Activated T-cell treated with anti-CD3 and anti-CD28 coated beads for 48 hours (primary cell): Measurements from ENCODE around the gene PITPNB.

ENCODE experiments used
- DNase-seq: peaks from one replicate; pipeline ENCODE4 v3.0.0-alpha.2; 2020; ENCODE audit warnings: low read depth

Gene PITPNB

DNA sequence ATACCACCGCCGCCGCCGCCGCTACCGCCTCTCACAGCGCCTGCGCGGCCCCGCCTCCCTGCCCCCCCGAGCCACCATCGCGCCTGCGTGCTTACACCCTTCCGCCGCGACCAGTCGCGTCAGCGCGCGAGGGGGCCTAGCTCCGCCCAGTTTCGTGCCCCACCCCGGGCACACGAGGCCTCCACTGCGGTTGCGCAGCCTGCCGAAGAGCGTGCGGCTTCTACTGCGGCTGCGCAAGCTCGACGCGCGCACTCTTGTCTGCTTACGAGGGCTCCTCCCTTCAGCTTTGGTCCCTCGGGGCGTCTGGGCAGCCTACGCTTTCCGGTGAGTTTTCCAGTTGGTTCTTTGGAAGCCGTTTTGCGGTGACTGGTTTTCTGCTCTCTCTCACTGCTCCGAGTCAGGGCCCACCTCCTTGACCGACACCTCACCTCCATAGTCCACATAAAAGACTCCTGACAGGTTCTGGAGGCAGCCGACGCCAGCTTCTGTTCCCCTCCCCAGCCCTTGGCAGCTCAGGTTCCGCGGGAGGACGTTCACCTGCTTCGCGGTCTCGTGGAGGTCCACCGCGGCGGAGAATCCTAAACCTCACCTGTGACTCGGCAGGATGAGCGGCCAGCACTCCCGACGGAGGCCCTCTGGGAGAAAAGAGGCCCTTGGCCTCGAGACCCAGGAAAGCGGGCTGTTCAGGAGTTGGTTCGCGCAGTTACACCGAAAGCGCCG, at the start of gene PITPNB:
Gene PITPNB, minus strand, starts transcription at position 35 of the 720 bp plus-strand sequence. CDS start 65 bp downstream, outside the sequence.
- DNase-seq, result peak; percentile 99

DNA sequence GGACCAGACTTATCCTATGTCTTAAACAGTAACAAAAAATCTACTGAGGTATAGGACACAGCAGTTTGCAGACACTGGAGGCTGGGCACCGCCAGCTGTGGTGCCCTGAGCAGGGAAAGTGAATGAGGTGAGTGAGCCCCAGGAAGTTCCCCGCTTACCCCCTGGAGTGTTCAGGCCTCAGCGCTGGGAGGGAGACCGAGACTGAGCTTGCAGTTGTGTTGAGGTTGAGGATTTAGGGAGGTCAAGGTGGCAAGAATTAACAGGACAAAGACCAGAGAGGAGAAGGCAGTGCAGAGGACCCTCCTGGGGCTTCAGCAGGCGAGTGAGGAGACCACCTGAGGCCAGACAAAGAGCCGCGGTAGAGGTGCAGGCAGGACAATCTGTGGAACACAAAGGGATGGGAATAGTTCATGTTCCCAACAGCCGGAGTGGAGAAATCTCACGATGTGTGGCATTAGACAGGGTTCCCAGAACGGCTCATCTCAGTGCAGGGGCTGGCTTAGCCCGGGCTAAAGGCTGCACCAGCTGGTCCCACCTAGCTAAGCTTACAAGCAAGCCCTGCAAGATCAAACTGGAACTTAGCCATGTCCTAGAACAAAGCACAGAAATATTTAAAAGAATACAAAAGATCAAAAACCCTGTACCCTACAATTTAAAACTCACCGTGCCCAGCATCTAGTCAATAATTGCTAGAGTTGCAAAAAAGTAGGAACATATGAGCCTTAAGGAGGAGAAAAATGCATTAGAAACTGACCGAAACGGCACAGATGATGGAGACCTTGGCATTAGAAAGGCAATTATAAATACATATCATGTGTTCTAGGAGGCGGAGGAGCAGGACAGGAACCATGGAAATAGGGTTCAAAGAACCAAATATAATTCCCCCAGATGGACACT, 47.4 kb upstream of the PITPNB start:
- DNase-seq, result no peak

DNA sequence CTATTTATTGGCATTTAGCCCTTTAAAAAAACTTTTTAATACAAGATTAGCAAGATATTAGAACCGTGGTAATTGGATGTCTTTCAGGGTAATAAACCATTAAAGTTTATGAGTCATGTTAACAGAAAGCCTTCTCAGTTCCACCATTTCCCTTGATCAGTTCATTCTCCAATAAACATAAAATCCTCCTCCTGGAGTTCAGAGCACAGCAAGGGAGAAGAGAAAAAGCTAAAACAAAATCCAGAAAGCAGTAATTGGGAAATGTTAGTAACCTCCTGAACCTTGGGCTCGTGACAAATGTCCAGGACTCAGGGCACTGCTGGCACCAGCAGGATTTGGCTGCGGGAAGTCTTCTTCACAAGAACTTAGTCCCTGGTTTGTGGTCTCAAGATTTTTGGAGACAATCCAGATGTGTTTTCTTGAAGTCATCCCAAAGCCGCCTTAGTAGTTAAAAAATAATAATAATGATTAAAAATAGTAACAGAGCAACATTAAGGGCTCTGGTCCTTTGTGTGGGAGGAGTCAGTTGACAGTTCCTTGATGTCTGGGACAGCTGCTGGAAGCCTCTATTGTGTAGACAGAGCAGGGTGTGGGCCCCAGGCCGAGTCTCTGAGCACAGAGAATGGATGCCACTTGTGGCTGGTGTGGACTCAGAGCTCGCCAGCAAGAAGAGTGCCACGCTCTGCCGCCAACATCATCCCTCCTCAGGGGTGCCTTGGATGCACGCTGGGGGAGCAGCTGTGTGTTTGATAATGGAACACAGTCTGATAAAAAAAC, 43.4 kb upstream of the PITPNB start:
- DNase-seq, result no peak

DNA sequence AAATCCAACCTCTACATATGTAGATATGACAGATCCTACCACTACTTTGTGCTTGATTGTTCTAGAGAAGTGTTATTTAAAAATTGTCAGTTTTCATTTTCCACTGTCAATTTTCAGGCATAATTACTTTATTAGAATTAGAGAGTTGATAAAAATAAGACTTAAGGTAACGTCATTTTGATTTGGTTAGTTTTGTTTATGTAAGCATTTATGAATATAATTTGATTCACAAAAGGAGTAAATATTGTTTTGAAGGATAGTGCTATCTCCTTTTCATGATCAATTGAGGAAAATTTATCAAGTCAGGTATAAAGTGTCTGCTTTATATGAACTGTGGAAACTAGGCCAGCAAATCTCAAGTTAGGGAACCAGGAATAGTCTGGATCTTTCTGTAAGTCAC, 42.6 kb upstream of the PITPNB start:
- DNase-seq, result no peak

DNA sequence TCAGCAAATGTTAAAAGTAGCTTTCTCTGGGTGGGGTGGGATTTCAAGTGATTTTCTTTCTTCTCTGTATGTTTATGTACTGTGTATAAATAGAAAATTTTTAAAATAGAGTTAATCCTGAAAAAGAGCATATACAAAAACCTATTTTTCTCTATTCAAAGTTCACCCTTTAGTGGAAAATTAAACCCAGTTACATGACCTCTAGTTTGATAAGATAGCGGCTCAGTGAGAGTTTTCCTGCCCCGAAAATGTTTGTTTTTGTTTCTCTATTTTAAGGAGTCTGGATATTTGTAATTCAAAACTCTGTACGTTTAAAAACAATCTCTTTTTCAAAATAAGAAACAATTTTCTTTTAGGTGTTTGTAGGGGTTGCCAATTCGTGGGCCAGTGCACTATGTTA, 42.1 kb upstream of the PITPNB start:
- DNase-seq, result no peak

DNA sequence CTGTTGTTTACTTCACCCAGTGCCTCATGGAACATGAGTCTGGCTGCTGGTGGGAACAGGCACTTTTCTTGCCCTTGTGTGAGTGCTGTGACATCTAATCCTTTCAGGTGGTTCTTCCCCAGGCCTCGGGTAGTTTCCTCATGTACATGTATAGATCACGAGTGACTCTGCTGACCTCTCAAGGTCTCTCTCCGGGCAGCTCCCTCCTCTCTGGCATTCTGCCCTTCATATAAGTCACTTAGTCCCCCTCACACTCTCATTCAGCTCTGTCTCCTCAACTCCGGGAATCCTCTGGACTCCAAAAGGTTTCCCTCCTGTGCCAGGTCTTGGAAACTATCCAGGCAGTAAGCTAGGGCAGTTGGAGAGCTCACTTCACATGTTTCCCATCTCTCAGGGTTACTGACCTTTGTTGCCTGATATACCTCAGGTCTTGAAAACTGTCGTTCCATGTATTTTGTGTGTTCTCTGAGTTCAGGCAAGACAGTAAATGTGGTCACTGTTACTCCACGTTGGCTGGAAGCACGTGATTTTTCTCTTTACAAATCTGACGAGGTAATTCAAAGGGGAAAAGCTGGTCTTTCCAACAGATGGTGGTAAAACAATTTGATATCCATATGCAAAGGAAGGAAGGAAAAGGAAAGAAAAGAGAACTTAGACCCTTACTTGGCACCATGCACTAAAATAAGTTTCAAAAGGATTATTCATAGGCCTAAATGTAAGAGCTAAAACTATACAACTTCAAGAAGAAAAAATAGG, 40.5 kb upstream of the PITPNB start:
- DNase-seq, result no peak

DNA sequence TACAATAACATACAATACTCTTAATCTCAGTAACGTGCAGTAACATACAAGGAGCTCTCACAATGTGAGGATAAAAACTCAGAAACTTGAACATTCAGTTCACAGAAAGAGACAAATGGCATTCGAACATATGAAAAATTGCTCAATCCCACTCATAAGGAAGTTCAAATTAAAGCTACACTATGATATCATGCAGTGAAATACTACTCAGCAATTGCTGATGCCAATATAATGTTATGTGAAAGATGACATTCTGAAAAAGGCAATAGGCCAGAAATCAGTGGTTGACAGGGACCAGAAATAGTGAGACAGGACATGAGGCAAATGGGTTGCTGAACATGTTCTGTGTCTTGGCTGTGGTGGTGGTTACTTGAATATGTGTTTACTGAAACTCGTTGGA, 33.7 kb upstream of the PITPNB start:
- DNase-seq, result no peak

DNA sequence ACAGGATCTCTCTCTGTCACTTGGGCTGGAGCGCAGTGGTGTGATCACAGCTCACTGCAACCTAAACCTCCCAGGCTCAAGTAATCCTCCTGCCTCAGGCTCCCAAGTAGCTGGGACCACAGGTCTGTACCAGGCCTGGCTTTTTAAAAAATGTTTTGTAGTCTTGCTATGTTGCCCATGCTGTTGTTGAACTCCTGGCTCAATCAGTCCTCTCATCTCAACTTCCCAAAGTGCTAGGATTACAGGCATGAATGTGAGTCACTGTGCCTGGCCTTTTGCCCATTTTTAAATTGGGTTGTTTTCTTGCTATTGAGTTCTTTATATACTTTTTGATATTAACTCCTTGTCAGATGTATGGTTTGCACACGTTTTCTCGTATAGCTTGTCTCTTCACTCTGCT, 33.0 kb upstream of the PITPNB start:
- no peak for DNase-seq

DNA sequence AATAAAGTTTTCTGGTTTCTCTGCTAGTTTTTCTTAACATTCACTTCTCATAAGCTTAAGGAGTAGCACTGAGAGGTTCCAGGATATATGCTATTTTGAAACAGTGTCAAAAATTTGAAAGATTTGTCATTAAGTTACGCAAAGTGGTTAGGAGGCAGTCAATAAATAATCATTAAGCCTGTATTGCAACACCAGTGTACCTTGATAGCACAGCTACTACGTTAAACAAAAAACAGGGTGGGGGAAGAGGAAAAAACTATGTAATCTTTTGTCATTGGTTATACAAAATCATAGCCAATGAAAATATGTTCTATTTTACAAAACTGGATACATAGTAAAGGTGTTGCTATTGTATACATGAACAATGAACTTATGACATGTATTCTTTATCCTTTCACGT, 30.4 kb upstream of the PITPNB start:
- no peak for DNase-seq

DNA sequence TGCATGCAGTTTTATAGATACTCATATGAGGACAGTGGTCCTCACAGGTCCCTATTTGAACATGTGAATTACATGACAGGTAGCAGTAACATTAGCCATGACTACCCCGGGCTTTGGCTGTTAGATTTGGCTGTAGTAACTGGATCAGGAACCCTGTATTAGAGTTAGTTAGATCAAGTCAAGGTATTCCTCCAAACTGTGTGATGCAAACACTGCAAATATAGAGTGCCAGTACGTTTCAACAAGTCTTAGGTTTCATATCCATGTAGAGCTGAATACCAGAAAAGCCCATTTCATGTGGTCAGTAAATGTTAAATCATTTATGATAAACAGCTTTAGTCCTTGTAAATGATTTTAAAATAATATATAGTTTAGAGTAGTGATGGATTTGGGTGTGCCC, 29.5 kb upstream of the PITPNB start:
- DNase-seq, result no peak

DNA sequence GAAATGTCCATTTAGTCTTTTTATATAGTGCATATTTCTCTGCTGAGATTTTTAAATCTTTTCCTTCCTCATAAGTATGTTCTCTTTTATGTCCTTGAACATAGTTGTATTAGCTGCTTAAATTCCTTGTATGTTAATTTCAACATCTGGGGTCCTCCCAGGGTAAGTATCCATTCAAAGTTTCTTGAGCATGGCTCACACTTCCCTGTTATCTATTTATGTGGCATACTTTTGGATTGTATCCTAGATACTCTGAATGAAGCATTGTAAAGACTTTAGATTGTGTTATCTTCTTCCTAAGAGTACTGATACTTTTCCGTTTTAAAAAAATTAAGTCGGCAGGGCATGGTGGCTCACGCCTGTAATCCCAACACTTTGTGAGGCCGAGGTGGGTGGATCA, 28.4 kb upstream of the PITPNB start:
- DNase-seq, result no peak

DNA sequence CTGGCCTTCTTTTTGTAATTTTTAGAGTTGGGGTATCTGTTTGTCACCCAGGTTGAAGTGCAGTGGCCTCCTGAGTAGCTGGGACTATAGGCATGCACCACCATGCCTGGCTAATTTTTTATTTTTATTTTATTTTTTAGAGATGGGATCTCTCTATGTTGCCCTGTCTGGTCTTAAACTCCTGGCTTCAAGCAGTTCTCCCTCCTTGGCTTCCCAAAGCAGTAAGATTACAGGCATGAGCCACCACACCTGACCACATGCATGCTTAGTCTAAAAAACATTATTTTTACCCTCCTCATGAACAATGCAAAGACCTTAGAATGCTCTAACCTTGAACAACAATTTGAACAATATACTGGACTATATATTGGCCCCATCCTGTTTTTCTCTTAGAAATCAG, 22.1 kb upstream of the PITPNB start:
- no peak for DNase-seq

DNA sequence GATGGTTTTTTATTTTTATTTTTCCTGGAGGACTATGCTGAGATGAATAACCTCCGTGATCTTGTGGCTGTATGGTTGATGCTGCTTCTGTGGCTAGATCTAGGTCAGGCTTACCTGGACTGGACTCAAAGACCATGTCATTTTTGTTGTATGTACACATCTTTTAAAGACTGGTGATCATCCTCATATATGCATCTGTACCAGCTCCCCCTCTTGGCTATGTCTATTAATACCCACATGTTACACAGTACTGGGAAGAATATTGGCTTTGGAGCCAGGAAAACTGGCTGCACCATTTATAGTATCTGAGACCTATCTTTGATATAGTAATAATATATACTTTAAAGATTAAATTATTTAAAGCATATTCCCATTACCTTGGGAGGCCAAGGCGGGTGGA, 18.4 kb upstream of the PITPNB start:
- no peak for DNase-seq

DNA sequence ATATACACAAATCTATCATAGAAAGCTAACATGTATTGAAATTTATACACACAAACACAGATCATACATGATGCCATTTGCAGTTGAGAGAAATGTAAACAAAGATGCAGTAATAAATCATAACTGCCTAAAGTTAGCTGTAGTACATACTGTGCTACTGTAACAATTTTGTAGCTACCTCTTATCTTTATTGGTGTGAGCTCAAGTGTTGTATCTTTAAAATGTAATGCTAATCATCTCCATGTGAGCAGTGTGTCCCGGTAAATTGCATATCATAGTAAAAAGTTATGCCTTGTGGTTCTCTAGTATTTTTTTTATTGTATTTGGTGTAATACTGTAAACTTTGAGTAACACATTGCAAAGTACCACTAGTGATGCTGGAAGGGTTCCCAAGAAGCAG, 16.8 kb upstream of the PITPNB start:
- no peak for DNase-seq

DNA sequence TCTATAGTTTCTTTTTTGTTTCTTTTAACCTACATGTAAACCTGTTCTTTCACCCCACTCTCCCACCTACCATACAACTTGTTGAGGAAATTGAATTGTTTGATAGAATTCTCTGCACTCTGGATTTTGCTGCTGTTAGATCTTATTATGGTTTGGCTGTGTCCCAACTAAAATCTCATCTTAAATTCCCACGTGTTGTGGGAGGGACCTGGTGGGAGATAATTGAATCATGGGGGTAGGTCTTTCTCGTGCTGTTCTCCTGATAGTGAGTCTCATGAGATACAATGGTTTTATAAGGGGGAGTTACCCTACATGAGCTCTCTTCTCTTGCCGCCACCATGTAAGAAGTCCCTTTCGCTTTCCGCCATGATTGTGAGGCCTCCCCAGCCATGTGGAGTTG, 15.0 kb upstream of the PITPNB start:
- no peak for DNase-seq

DNA sequence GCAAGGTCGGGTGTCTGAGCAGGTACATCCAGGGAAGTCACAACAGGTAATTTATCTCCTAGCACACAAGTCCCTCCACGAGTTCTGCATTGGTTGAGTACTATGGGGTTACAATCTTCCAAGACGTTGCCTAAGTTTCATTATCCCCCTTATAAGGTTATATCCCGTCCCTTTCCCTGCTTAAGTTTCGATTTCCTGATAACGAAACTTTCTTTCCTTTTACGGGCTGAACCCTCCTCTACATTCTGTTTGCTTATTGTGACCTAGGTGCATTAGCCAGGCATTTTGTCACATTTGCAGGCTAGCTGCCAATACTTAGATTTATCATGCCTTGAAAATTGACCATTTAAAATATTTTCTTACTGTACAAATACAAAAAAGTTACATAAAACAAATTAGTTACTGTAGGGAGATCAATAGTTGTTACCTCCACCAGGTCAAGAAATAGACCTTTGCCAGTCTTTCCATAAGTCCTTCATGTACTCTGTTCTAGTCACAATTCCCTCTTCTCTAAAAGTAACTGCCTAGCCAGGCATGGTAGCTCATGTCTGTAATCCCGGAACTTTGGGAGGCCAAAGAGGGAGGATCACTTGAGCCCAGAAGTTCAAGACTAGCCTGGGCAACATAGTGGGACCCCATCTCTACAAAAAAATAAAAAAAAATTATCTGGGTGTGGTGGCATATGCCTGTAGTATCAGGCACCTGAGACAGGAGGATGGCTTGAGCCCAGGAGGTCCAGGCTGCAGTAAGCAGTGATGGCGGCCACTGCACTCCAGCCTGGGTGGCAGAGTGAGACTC, 14.3 kb upstream of the PITPNB start:
- DNase-seq, result no peak

DNA sequence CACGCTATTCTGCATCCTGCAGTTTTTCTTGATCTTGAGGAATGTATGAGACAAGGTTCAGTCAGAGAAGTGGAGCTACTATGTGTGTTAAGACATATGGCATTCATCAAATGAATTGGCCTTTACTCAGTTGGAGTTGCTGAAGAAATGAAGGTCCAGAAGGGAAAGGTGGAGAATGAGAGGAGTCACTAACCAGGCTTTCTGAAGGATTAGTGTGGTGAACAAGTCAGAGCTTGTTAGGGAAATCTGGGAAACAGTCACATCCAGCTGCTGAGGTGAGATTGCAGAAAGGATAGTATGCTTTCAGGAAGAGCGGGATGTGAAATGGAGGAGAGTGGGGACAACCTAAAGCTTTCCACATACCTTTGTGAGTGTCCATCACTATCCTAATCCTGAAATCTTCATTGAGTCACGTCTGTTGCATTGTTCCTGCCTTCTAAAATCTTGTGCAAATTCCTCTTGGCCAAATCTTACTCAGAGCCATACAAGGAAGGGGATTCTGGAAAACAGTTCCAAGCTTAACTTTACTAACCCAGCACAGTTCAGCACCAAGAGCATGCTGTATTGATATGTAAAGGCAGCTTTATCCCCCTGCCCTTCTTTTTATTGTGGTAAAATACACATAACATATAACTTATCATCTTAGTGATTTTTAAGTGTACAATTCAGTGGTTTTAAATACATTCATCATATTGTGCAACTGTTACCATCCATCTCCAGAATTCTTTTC, 11.4 kb upstream of the PITPNB start:
- no peak for DNase-seq

DNA sequence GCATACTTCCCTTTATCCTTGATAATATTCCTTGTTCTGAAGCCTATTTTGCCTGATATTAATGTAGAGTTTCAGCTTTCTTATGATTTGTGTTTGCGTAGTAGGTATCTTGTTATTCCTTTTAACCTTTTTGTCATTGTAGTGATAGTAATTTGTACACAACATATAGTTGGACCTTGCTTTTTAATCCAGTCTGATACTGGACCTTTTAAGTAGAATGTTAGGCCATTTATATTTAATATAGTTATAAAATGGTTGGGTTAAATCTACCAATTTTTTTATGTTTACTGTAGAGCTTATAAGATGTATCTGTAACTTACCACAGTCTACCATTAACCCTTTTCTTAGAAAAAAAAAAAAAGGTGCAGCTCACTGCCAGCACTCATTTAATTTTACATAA, 8.6 kb upstream of the PITPNB start:
- DNase-seq, result no peak

DNA sequence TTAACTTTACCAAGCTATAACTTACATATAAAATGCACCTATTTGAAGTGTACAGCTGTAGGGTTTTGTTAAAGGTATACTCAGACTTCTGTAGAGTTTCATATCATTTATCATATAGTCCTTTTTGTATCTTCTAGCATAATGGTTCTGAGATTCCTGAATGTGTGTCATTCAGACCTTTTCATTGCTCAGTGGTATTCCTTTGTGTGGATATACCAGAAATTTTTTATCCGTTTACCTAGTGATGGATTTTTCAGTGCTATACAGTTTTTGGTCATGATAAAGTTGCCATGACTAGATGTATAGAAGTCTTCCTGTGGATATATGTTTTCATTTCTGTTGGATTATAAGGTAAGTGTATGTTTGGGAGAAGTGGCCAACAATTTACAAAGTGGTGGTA, 6.3 kb upstream of the PITPNB start:
- DNase-seq, result no peak

DNA sequence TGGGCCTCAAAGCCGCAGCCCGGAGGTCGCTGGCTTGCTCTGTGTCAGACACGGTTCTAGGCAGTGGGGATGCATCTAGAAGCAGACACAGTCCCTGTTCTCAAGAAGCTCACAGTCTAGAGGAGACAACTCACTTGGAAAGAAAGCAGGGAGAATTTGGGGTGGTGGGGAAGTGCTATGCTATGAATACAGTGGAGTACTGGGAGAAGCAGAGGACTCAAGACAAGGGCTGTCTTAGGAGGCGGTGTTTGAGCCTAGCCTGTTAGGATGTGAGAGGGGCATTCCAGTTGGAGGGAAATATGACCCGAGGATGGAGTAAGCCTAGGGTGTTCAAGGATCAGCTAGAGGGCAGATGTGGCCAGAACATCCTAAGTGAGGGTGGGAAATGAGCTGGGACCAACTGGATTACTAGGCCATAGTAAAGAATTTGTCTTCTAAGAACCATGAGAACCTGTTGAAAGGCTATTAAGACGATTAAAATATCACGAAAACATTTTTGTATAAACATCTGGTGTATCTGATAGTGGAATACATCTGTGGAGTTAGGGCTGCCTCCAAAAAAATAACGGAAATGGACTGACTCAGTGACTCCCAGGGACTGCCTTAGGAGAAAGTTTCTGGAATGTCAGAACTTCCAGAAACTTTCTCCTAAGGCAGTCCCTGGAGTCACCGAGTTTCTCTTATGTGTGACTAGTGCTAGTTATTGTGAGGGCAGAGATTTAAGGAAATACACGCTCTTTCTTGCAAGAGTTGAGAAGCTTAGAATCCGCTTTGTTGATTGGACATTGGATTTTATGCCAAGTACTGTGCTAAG, 1.1 kb upstream of the PITPNB start:
- DNase-seq, result no peak
